ENCODE results near the gene SPEM2.

DNA sequence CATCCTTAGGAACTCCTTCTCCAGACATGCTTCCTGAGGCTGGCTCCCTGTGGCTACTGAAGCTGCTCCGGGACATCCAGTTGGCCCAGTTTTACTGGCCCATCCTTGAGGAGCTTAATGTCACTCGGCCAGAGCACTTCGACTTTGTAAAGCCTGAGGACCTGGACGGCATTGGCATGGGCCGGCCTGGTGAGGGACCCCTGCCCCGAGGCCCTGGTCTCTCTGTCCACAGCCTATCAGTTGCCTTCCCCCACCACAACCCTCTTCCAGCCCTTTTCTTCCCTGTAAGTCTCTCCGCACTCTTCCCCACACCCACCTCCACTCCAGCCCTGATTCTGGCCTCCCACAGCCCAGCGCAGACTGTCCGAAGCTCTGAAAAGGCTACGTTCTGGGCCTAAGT lies 42.5 kb upstream of the SPEM2 start:
- no peak for TF ChIP-seq CTCF (conservative IDR thresholded peaks at IDR 0.05; ENCODE audit: low read depth, low read length)
- TF ChIP-seq POLR2A (IDR thresholded peaks at IDR 0.05; ENCODE audit: low read depth, low read length): no peak
- no peak for TF ChIP-seq ELK1 (IDR thresholded peaks at IDR 0.05; ENCODE audit: borderline replicate concordance, low read depth, low read length)
- no peak for TF ChIP-seq RFX5 (IDR thresholded peaks at IDR 0.05; ENCODE audit: low read depth, low read length)
- no peak for TF ChIP-seq RCOR1 (IDR thresholded peaks at IDR 0.05; ENCODE audit: insufficient replicate concordance, low read length)
- no peak for TF ChIP-seq USF2 (IDR thresholded peaks at IDR 0.05; ENCODE audit: low read depth, low read length)
- no peak for TF ChIP-seq CHD1 (IDR thresholded peaks at IDR 0.05; ENCODE audit: low read depth, low read length)
- no peak for TF ChIP-seq CEBPB (IDR thresholded peaks at IDR 0.05; ENCODE audit: low read depth, low read length)
- TF ChIP-seq BHLHE40 (IDR thresholded peaks at IDR 0.05; ENCODE audit: low read depth, low read length): no peak
